H9 (cell line): ENCODE measurements around the gene TIGD2. TPM values are rescaled to one million over a fixed set of nuclear protein-coding genes. Genes with fewer than 3 reads are reported as not detected.

Source experiments
- DNase-seq: peaks from one replicate; pipeline ENCODE4 v3.0.0-alpha.2; 2017
- H2AFZ ChIP-seq: one replicate; pipeline ENCODE4 v1.6.1; 2013; ENCODE audit warnings: mild to moderate bottlenecking, low read length, control low read depth, moderate library complexity
- H2AK5ac ChIP-seq: 2 replicates; pipeline ENCODE4 v1.6.1; 2013; ENCODE audit warnings: low read length, control low read depth, mixed read lengths; ENCODE audit not compliant: insufficient read length
- H2BK120ac ChIP-seq: one replicate; pipeline ENCODE4 v1.6.1; 2013; ENCODE audit warnings: low read depth, mild to moderate bottlenecking, low read length, control low read depth, inconsistent platforms; ENCODE audit not compliant: poor library complexity, severe bottlenecking
- H2BK12ac ChIP-seq: 2 replicates; pipeline ENCODE4 v1.6.1; 2013; ENCODE audit warnings: low read length, control low read depth, mixed read lengths, low read depth; ENCODE audit not compliant: insufficient read length
- H2BK15ac ChIP-seq: 2 replicates; pipeline ENCODE4 v1.6.1; 2013; ENCODE audit warnings: low read depth, low read length, control low read depth
- H2BK20ac ChIP-seq: one replicate; pipeline ENCODE4 v1.6.1; 2013; ENCODE audit warnings: low read depth, mild to moderate bottlenecking, low read length, control low read depth, inconsistent platforms; ENCODE audit not compliant: poor library complexity, severe bottlenecking
- H2BK5ac ChIP-seq: 2 replicates; pipeline ENCODE4 v1.6.1; 2013; ENCODE audit warnings: low read length, control low read depth, mixed read lengths; ENCODE audit not compliant: insufficient read length
- H3K14ac ChIP-seq: 2 replicates; pipeline ENCODE4 v1.6.1; 2013; ENCODE audit warnings: low read length, control low read depth; ENCODE audit not compliant: insufficient read depth
- H3K18ac ChIP-seq: 2 replicates; pipeline ENCODE4 v1.6.1; 2013; ENCODE audit warnings: low read depth, mild to moderate bottlenecking, mixed read lengths, low read length, control low read depth; ENCODE audit not compliant: insufficient read length
- H3K23ac ChIP-seq: 2 replicates; pipeline ENCODE4 v1.6.1; 2013; ENCODE audit warnings: low read length, control low read depth, mixed read lengths, low read depth; ENCODE audit not compliant: insufficient read length
- H3K23me2 ChIP-seq: 2 replicates; pipeline ENCODE4 v1.6.1; 2013; ENCODE audit warnings: low read depth, mild to moderate bottlenecking, mixed read lengths, low read length, control low read depth; ENCODE audit not compliant: insufficient read length, poor library complexity, severe bottlenecking
- H3K27ac ChIP-seq: 2 replicates; pipeline ENCODE4 v1.5.1; 2013; ENCODE audit warnings: low read length, control low read depth, mixed read lengths, low read depth; ENCODE audit not compliant: insufficient read length
- H3K27me3 ChIP-seq: 2 replicates; pipeline ENCODE4 v1.6.1; 2013; ENCODE audit warnings: low read length, control low read depth, inconsistent platforms; ENCODE audit not compliant: insufficient read depth
- H3K4ac ChIP-seq: 2 replicates; pipeline ENCODE4 v1.6.1; 2013; ENCODE audit warnings: low read depth, mild to moderate bottlenecking, control low read depth, inconsistent platforms, low read length, moderate library complexity
- H3K4me1 ChIP-seq: 2 replicates; pipeline ENCODE4 v1.6.1; 2013; ENCODE audit warnings: low read length, control low read depth, inconsistent platforms; ENCODE audit not compliant: insufficient read depth
- H3K4me2 ChIP-seq: 2 replicates; pipeline ENCODE4 v1.6.1; 2013; ENCODE audit warnings: low read length, control low read depth, mixed read lengths; ENCODE audit not compliant: insufficient read length, insufficient read depth
- H3K56ac ChIP-seq: 2 replicates; pipeline ENCODE4 v1.6.1; 2013; ENCODE audit warnings: low read depth, mild to moderate bottlenecking, mixed read lengths, low read length, control low read depth; ENCODE audit not compliant: insufficient read length
- H3K79me1 ChIP-seq: 2 replicates; pipeline ENCODE4 v1.6.1; 2013; ENCODE audit warnings: low read depth, mild to moderate bottlenecking, moderate library complexity, low read length, control low read depth, inconsistent platforms; ENCODE audit not compliant: insufficient read depth, poor library complexity, severe bottlenecking
- H3K79me2 ChIP-seq: 2 replicates; pipeline ENCODE4 v1.6.1; 2013; ENCODE audit warnings: low read length, control low read depth, inconsistent platforms; ENCODE audit not compliant: insufficient read depth
- H3K9ac ChIP-seq: 2 replicates; pipeline ENCODE4 v1.6.1; 2013; ENCODE audit warnings: low read length, control low read depth, mixed read lengths; ENCODE audit not compliant: insufficient read length; ENCODE audit errors: extremely low read depth
- H3K9me3 ChIP-seq: one replicate; pipeline ENCODE4 v1.6.1; 2013; ENCODE audit warnings: low read depth, low read length, inconsistent platforms; ENCODE audit not compliant: control insufficient read depth
- H3T11ph ChIP-seq: one replicate; pipeline ENCODE4 v1.6.1; 2013; ENCODE audit warnings: mild to moderate bottlenecking, low read length, control low read depth, inconsistent platforms
- H4K20me1 ChIP-seq: one replicate; pipeline ENCODE4 v1.6.1; 2013; ENCODE audit not compliant: control insufficient read depth, insufficient read length, insufficient read depth
- H4K5ac ChIP-seq: 2 replicates; pipeline ENCODE4 v1.6.1; 2013; ENCODE audit warnings: low read depth, mild to moderate bottlenecking, mixed read lengths, low read length, control low read depth; ENCODE audit not compliant: insufficient read length
- H4K8ac ChIP-seq: replicated peaks from 2 replicates; pipeline ENCODE4 v1.6.1; 2013; ENCODE audit warnings: low read length, control low read depth, mixed read lengths, low read depth; ENCODE audit not compliant: insufficient read length
- H4K91ac ChIP-seq: 2 replicates; pipeline ENCODE4 v1.6.1; 2013; ENCODE audit warnings: low read depth, mild to moderate bottlenecking, moderate library complexity, mixed read lengths, low read length, control low read depth; ENCODE audit not compliant: insufficient read length
- H3K27ac Mint-ChIP-seq, 3 experiments: 2 replicates in 2 of 3; 3 replicates in 1 of 3; pipeline ENCODE4 v1.8.0; 2020 to 2021; ENCODE audit warnings: mixed read lengths in 3 of 3, mild to moderate bottlenecking in 1 of 3, moderate library complexity in 1 of 3
- H3K27me3 Mint-ChIP-seq: 2 replicates; pipeline ENCODE4 v1.8.0; 2021; ENCODE audit warnings: low read depth, mild to moderate bottlenecking, moderate library complexity, mixed read lengths
- H3K36me3 Mint-ChIP-seq, 3 experiments: 2 replicates in 2 of 3; 3 replicates in 1 of 3; pipeline ENCODE4 v1.8.0; 2020 to 2021; ENCODE audit warnings: low read depth in 3 of 3, mixed read lengths in 3 of 3; ENCODE audit not compliant: insufficient read depth in 1 of 3
- H3K4me1 Mint-ChIP-seq, 2 experiments: 2 replicates each; pipeline ENCODE4 v1.8.0; 2020; ENCODE audit warnings: mixed read lengths in 2 of 2
- H3K4me3 Mint-ChIP-seq, 2 experiments: 2 replicates in 1 of 2; 3 replicates in 1 of 2; pipeline ENCODE4 v1.8.0; 2020 to 2021; ENCODE audit warnings: mild to moderate bottlenecking in 2 of 2, mixed read lengths in 2 of 2, moderate library complexity in 1 of 2
- H3K9me3 Mint-ChIP-seq, 2 experiments: 2 replicates in 1 of 2; 3 replicates in 1 of 2; pipeline ENCODE4 v1.8.0; 2020; ENCODE audit warnings: mild to moderate bottlenecking in 2 of 2, mixed read lengths in 2 of 2, moderate library complexity in 1 of 2
- WGBS: extraction: QIAGEN DNeasy Blood & Tissue Kit; methylation state at CpG from one replicate; pipeline ENCODE4 v1.1.7; 2013; ENCODE audit warnings: missing lambda C conversion rate, low lambda C conversion rate, mixed read lengths; ENCODE audit not compliant: insufficient read length; ENCODE audit errors: extremely low coverage; 5-methylcytosine and 5-hydroxymethylcytosine counted together
- total RNA-seq: library from RNA; stranded (reverse); gene quantifications from 2 replicates; pipeline ENCODE4 v1.2.1, GENCODE V29; 2021
- TF ChIP-seq, protein P1 (sequence below): fragments of 200-600 bp; sonication (generic); conservative IDR thresholded peaks from 3 replicates; pipeline ENCODE4 v1.8.0; 2021; ENCODE audit warnings: antibody characterized with exemption, mild to moderate bottlenecking

The TIGD2 gene
- total RNA-seq, 1 experiment from 2014 or later, result 10.4 TPM

DNA sequence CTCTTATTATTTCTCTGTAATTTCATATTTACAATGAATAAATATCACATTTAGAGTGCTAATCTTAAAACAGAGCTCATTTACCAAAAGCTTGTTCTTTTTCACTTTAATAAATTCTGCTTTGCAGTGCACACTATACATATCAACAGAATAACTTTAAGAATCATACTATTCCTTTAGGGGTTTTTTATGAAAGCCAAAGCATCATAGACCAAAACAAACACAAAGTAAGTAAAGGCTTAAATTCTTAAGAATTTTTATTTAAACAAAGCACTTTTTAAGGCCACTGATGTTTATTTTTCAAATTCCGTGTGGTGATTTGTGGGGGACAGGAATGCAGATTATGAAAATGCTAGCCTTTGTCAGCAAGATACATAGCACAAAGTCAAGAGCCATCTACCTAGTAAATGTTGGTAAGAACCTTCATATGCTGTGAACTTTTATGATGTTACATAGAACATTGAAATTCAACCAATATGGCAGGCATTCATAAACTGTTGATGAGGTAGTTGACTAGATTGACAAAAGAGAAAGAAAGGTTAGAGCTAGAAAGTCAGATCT is 17.8 kb downstream of the TIGD2 start:
- H2BK20ac ChIP-seq, result no peak overlapping the region
- TF ChIP-seq, protein P1, sequence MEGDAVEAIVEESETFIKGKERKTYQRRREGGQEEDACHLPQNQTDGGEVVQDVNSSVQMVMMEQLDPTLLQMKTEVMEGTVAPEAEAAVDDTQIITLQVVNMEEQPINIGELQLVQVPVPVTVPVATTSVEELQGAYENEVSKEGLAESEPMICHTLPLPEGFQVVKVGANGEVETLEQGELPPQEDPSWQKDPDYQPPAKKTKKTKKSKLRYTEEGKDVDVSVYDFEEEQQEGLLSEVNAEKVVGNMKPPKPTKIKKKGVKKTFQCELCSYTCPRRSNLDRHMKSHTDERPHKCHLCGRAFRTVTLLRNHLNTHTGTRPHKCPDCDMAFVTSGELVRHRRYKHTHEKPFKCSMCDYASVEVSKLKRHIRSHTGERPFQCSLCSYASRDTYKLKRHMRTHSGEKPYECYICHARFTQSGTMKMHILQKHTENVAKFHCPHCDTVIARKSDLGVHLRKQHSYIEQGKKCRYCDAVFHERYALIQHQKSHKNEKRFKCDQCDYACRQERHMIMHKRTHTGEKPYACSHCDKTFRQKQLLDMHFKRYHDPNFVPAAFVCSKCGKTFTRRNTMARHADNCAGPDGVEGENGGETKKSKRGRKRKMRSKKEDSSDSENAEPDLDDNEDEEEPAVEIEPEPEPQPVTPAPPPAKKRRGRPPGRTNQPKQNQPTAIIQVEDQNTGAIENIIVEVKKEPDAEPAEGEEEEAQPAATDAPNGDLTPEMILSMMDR, result no peak
- no peaks in the 10 kb centered on the region for H3K27me3 ChIP-seq
- H3K4me2 ChIP-seq, result no peak overlapping the region
- H4K20me1 ChIP-seq, result no peaks in the 10 kb centered on the region
- H3T11ph ChIP-seq, result no peak overlapping the region
- no peaks in the 10 kb centered on the region for H3K79me1 ChIP-seq
- H3K36me3 Mint-ChIP-seq, result no peaks in the 10 kb centered on the region
- no peak overlapping the region for H3K27ac ChIP-seq
- no peak overlapping the region for H3K4me3 Mint-ChIP-seq
- no peak overlapping the region for H3K18ac ChIP-seq
- no peak overlapping the region for H3K14ac ChIP-seq
- H3K4me1 Mint-ChIP-seq, result no peaks in the 10 kb centered on the region
- no peak overlapping the region for H2BK5ac ChIP-seq
- no CpG with 5 or more reads among the region's 1 CpG for WGBS
- no peak for DNase-seq
- H3K79me2 ChIP-seq, result no peaks in the 10 kb centered on the region
- no peak overlapping the region for H4K5ac ChIP-seq
- H3K4me1 ChIP-seq, result no peaks in the 10 kb centered on the region
- no peak overlapping the region for H2BK120ac ChIP-seq
- no peak overlapping the region for H4K91ac ChIP-seq
- H3K9ac ChIP-seq, result no peak overlapping the region
- H3K23me2 ChIP-seq, result no peaks in the 10 kb centered on the region
- no peak overlapping the region for H4K8ac ChIP-seq
- no peaks in the 10 kb centered on the region for H3K9me3 Mint-ChIP-seq
- H3K56ac ChIP-seq, result no peak overlapping the region
- H3K27ac Mint-ChIP-seq, result no peak overlapping the region
- H2AFZ ChIP-seq, result no peak overlapping the region
- H3K9me3 ChIP-seq, result no peaks in the 10 kb centered on the region
- H3K27me3 Mint-ChIP-seq, result no peaks in the 10 kb centered on the region
- no peak overlapping the region for H3K4ac ChIP-seq
- no peak overlapping the region for H3K23ac ChIP-seq
- no peak overlapping the region for H2BK15ac ChIP-seq
- no peak overlapping the region for H2AK5ac ChIP-seq
- H2BK12ac ChIP-seq, result no peak overlapping the region
